Keratinocyte (primary cell): ENCODE measurements around the gene ARHGAP6. TPM values are rescaled to one million over a fixed set of nuclear protein-coding genes. Genes with fewer than 3 reads are reported as not detected.

Experiments
- DNase-seq: peaks from one replicate; pipeline ENCODE4 v3.0.0-alpha.2; 2011; ENCODE audit warnings: low read depth, missing footprints, low spot score
- FAIRE-seq: peaks from 2 replicates; lab custom pipeline; 2011; peaks lifted over from hg19 to GRCh38; lab: Jason Lieb, UNC
- H2AFZ ChIP-seq: 2 replicates; pipeline ENCODE4 v1.6.0; 2012; ENCODE audit warnings: low read length, control low read depth, inconsistent platforms; ENCODE audit not compliant: control insufficient read depth
- H3K27ac ChIP-seq: 2 replicates; pipeline ENCODE4 v1.5.1; 2011; ENCODE audit warnings: low read length; ENCODE audit not compliant: control insufficient read depth, insufficient read depth
- H3K27me3 ChIP-seq: 3 replicates; pipeline ENCODE4 v1.6.0; 2011; ENCODE audit warnings: low read length; ENCODE audit not compliant: control insufficient read depth, insufficient read depth; ENCODE audit errors: extremely low read depth
- H3K36me3 ChIP-seq, 2 experiments: 2 replicates in 1 of 2; 3 replicates in 1 of 2; pipeline ENCODE4 v1.5.1; 2011; ENCODE audit warnings: low read length in 2 of 2, mild to moderate bottlenecking in 1 of 2; ENCODE audit not compliant: control insufficient read depth in 2 of 2, insufficient read depth in 2 of 2; ENCODE audit errors: extremely low read depth in 1 of 2
- H3K4me1 ChIP-seq: 3 replicates; pipeline ENCODE4 v1.5.1; 2011; ENCODE audit warnings: low read length; ENCODE audit not compliant: control insufficient read depth, insufficient read depth; ENCODE audit errors: extremely low read depth
- H3K4me2 ChIP-seq: 3 replicates; pipeline ENCODE4 v1.6.0; 2011; ENCODE audit warnings: low read depth, low read length; ENCODE audit not compliant: control insufficient read depth, insufficient read depth; ENCODE audit errors: extremely low read depth
- H3K4me3 ChIP-seq, 3 experiments: fragments of 200-600 bp in 1 of 3; sonication (generic) in 1 of 3; 2 replicates in 2 of 3; 3 replicates in 1 of 3; pipeline ENCODE4 v1.5.1; 2011 to 2016; ENCODE audit warnings: low read length in 3 of 3, mild to moderate bottlenecking in 3 of 3, control low read depth in 2 of 3, inconsistent platforms in 1 of 3, low read depth in 1 of 3, mixed read lengths in 1 of 3, mixed run types in 1 of 3, moderate library complexity in 1 of 3; ENCODE audit not compliant: control insufficient read depth in 2 of 3, insufficient read depth in 2 of 3; ENCODE audit errors: extremely low read depth in 1 of 3
- H3K79me2 ChIP-seq: 2 replicates; pipeline ENCODE4 v1.6.0; 2012; ENCODE audit warnings: low read length; ENCODE audit not compliant: control insufficient read depth, insufficient read depth
- H3K9ac ChIP-seq: 3 replicates; pipeline ENCODE4 v1.6.0; 2011; ENCODE audit warnings: low read length; ENCODE audit not compliant: control insufficient read depth, insufficient read depth; ENCODE audit errors: extremely low read depth
- H3K9me1 ChIP-seq: 3 replicates; pipeline ENCODE4 v1.6.0; 2011; ENCODE audit warnings: low read length; ENCODE audit not compliant: control insufficient read depth, insufficient read depth; ENCODE audit errors: extremely low read depth
- H3K9me3 ChIP-seq: 2 replicates; pipeline ENCODE4 v1.5.1; 2012; ENCODE audit warnings: low read depth, low read length; ENCODE audit not compliant: control insufficient read depth
- H4K20me1 ChIP-seq: 3 replicates; pipeline ENCODE4 v1.6.0; 2011; ENCODE audit warnings: low read length; ENCODE audit not compliant: control insufficient read depth, insufficient read depth; ENCODE audit errors: extremely low read depth
- EZH2 ChIP-seq: IDR thresholded peaks from one replicate; pipeline ENCODE4 v1.6.1; 2012; ENCODE audit warnings: inconsistent platforms, mild to moderate bottlenecking, low read length, moderate library complexity
- dilution Hi-C: fragments of 300-500 bp; cut with MboI; formaldehyde crosslinking; loops from one replicate; pipeline ENCODE4 v1.7.0; 2020; ENCODE audit warnings: low sequenced_read_pairs; ENCODE audit not compliant: extremely low pct_ligation_motif_present
- polyA plus RNA-seq, 5 experiments: library from polyadenylated mRNA; depleted of rRNA in 3 of 5; stranded (reverse) in 3 of 5; stranded (forward) in 1 of 5; unstranded in 1 of 5; fragments of >200 nt; gene quantifications; 1 replicate in 1 of 5; 2 replicates in 3 of 5; 3 replicates in 1 of 5; pipeline versions ENCODE4 v1.2.1 to v1.2.3, GENCODE V29; 2011 to 2012; ENCODE audit warnings: missing spikeins in 2 of 5, low read depth in 1 of 5, low replicate concordance in 1 of 5
- TF ChIP-seq, protein P1 (sequence below), 3 experiments: IDR thresholded peaks in 1 of 3; conservative IDR thresholded peaks in 1 of 3; optimal IDR thresholded peaks in 1 of 3; 2 replicates in 2 of 3; 3 replicates in 1 of 3; pipeline versions ENCODE3 to v1.5.1; 2011; ENCODE audit warnings: low read length in 3 of 3, mild to moderate bottlenecking in 3 of 3, moderate library complexity in 2 of 3, control low read depth in 1 of 3, inconsistent platforms in 1 of 3; ENCODE audit not compliant: insufficient read depth in 2 of 3; ENCODE audit errors: extremely low read depth in 1 of 3

ARHGAP6 gene
- polyA plus RNA-seq, 1 donor (not counting 4 experiments of a cell fraction or from before 2014, with no cell fraction given): 0.01 TPM

- Histone ChIP-seq H3K36me3 (no peaks in the 10 kb centered on the region), H4K20me1 (no peaks in the 10 kb centered on the region), H3K4me2 (no peak overlapping the region), H3K27me3 (no peaks in the 10 kb centered on the region), H3K27ac (no peak overlapping the region), H2AFZ (no peak overlapping the region), H3K9ac (no peak overlapping the region), H3K4me1 (no peaks in the 10 kb centered on the region), H3K79me2 (no peaks in the 10 kb centered on the region), H3K4me3 (no peak overlapping the region), H3K9me3 (no peaks in the 10 kb centered on the region), H3K9me1 (no peaks in the 10 kb centered on the region)
- TF ChIP-seq, protein P1, sequence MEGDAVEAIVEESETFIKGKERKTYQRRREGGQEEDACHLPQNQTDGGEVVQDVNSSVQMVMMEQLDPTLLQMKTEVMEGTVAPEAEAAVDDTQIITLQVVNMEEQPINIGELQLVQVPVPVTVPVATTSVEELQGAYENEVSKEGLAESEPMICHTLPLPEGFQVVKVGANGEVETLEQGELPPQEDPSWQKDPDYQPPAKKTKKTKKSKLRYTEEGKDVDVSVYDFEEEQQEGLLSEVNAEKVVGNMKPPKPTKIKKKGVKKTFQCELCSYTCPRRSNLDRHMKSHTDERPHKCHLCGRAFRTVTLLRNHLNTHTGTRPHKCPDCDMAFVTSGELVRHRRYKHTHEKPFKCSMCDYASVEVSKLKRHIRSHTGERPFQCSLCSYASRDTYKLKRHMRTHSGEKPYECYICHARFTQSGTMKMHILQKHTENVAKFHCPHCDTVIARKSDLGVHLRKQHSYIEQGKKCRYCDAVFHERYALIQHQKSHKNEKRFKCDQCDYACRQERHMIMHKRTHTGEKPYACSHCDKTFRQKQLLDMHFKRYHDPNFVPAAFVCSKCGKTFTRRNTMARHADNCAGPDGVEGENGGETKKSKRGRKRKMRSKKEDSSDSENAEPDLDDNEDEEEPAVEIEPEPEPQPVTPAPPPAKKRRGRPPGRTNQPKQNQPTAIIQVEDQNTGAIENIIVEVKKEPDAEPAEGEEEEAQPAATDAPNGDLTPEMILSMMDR (optimal IDR thresholded peaks at IDR 0.05 in 1 of 3, IDR thresholded peaks at IDR 0.05 in 1 of 3, conservative IDR thresholded peaks at IDR 0.05 in 1 of 3; ENCODE audit: extremely low read depth in 1 of 3, insufficient read depth in 2 of 3, low read length in 3 of 3): no peak
- TF ChIP-seq EZH2: no peak
- no peak for FAIRE-seq
- dilution Hi-C loops: no loop called here
- DNase-seq: no peak
Observed at GRCh38 chrX:11409957-11410356, 255.8 kb downstream of the ARHGAP6 start.

GRCh38 chrX:11408783-11409182, 256.9 kb downstream of the ARHGAP6 start:
- TF ChIP-seq, protein P1 (optimal IDR thresholded peaks at IDR 0.05 in 1 of 3, IDR thresholded peaks at IDR 0.05 in 1 of 3, conservative IDR thresholded peaks at IDR 0.05 in 1 of 3; ENCODE audit: extremely low read depth in 1 of 3, insufficient read depth in 2 of 3, low read length in 3 of 3): no peak
- TF ChIP-seq EZH2: no peak
- Histone ChIP-seq H3K9me1 (no peaks in the 10 kb centered on the region), H3K4me3 (no peak overlapping the region), H3K4me1 (no peaks in the 10 kb centered on the region), H3K9me3 (no peaks in the 10 kb centered on the region), H4K20me1 (no peaks in the 10 kb centered on the region), H3K79me2 (no peaks in the 10 kb centered on the region), H3K4me2 (no peak overlapping the region), H3K9ac (no peak overlapping the region), H2AFZ (no peak overlapping the region), H3K27ac (no peak overlapping the region), H3K27me3 (no peaks in the 10 kb centered on the region), H3K36me3 (no peaks in the 10 kb centered on the region)
- no peak for DNase-seq
- FAIRE-seq: no peak
- dilution Hi-C loops: no loop called here
